Dedifferentiated amniotic fluid mesenchymal stem cell (primary cell): ENCODE measurements around the gene SLC39A7.

Experiments
- DNase-seq: peaks from one replicate; pipeline ENCODE4 v3.0.0-alpha.2; 2016; ENCODE audit errors: extremely low spot score

The SLC39A7 gene, protein sequence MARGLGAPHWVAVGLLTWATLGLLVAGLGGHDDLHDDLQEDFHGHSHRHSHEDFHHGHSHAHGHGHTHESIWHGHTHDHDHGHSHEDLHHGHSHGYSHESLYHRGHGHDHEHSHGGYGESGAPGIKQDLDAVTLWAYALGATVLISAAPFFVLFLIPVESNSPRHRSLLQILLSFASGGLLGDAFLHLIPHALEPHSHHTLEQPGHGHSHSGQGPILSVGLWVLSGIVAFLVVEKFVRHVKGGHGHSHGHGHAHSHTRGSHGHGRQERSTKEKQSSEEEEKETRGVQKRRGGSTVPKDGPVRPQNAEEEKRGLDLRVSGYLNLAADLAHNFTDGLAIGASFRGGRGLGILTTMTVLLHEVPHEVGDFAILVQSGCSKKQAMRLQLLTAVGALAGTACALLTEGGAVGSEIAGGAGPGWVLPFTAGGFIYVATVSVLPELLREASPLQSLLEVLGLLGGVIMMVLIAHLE

DNA sequence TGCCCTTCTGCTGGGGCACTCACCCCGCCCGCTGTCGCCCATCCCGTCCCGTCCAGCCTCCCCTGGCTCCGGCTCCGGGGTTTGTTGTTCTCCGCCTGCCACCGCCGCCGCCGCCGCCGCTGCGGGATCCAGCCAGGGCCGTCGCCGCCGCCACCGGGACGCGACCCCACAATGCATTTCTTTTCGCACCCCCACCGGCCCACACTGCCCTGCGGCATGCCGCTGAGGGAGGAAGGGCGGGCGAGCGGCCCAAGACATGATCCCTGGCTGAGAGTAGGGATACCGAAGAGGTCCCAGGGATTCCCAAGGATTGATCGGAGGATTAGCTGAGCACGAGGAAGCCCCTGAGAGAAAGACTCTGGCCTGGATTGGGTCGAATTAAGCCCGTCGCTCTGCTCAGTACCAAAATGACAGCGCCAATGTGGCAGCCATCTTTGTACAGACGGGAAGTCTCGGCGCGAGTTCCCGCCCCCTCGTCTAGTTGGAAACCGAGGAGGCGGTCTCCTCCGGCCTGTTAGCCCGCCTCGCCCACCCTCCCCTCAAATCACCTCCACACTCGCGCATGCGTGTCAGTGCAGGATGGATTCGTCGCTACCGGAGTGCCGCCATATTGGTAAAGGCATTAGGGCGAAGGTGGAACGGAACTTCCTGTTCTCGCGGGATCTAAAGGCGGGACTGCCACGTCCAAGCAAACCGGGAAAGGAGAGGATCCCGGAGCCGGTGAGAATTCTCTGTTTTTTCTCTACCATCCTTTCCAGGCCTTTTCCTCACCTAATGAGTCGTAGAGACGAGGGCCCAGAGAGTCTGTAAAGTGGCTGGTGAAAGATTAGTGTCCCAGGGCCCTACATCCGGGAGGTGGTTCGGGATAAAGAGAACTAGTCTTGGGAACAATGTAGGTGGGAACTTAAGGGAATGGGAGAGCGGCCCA, at the start of gene SLC39A7, which contains the start of gene RXRB:
Gene SLC39A7, plus strand, starts transcription at position 649 of the 928 bp plus-strand sequence. CDS start 379 bp downstream, outside the sequence.
Gene RXRB, minus strand, starts transcription at position 447 of the 928 bp plus-strand sequence. Its CDS starts 189 bp downstream, at position 258.
- peak; percentile 99 for DNase-seq

- no peak for DNase-seq
Observed at GRCh38 chr6:33151050-33151449, 49.6 kb upstream of the SLC39A7 start.

- no peak for DNase-seq
Observed at GRCh38 chr6:33154349-33154748, 46.3 kb upstream of the SLC39A7 start.

- no peak for DNase-seq
Observed at GRCh38 chr6:33156561-33156960, 44.1 kb upstream of the SLC39A7 start.

DNA sequence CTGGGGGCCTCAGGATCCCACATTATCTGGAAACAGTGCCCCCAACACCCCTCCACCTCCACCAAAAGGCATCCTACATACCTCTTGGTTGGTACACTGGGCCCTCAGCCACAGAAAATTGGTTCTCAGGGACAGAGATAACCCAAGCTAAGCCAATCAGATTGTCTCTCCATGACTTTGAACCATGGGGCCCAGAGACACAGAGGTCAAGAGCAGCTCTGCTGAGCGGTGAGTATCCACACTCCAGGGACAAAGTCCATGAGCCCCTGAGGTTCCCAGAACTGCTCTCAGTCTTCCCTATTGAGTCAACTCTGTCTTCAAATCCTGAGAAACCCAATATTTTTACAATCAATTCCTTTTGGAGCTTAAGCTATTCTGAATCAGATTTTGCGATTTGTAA, 43.7 kb upstream of the SLC39A7 start:
- DNase-seq, result no peak

GRCh38 chr6:33160096-33160495, 40.6 kb upstream of the SLC39A7 start:
- DNase-seq, result no peak

DNA sequence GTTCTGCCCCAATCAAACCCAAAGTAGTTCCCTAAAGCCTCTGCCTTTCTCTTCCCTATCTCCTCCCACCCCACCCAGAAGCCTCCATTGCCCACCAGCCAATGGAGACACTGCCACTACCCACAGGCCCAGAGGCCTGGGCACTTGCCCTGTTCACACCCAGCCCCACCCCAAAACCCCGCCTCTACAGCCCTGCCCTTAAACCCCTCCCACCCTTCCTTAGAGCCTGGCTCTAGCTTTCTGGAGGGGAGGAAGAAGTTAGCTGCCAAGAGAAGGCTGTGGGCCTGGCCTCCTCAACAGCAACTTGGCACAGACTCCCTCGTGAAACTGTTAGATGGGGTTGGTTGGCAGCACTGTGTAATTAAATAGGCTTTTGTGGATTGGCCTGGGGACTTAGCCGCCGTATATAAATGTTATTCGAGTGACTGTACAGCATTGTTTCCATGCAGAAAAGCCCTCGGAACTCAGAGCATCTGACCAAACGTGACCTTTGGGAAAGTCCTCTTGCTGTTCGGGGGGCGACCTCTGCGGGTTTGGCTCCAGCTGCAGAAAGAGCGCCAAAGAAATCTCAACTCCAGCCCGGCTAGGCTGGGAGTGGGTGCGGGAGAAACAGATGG, 39.8 kb upstream of the SLC39A7 start:
- DNase-seq, result peak; percentile 75

DNA sequence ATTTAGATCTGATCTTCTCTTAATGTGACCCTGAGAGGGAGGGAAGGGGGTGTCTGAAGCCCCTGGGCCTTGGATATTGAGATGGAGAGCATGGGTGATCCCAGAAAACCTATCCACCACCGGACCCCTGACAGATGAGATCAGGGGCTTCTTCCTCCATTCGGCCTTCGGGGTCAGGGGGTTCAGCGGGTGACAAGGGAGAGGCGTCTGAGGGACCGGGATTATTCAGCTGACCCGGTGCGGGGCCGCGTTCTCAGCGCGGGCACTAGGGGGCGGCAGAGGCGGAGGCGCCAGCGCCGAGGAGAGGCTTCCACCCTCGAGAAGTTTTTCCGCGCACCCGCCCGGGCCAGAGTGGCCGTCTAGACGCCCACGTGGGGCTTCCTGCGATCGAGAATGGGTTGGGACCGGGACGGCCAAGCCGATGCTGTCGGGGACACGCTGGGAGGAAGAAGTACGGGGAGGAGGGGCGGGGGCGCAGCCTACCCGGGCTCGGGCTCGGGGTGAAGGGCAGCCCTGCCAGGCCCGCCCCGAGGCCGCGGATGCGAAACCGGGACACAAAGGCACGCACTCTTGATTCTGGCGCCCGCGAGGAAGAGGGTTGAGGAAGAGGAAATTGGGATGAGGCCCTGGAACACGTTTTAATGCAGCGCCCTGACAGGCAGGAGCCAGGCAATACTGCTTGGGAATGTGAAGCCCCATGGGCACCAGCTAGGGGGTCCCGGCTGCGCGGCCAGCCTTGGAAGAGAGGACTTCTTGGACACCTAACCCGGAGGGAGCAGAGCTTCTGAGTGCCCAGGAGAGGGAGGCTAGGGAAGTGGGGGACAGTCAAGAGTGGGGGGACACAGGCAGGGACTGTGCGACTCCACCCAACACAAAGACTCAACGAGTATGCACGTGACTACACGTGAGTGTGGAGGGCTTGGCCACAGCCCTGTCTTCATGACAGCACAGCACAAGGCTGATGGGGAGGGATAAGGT, 39.0 kb upstream of the SLC39A7 start:
- peak; percentile 65 for DNase-seq

DNA sequence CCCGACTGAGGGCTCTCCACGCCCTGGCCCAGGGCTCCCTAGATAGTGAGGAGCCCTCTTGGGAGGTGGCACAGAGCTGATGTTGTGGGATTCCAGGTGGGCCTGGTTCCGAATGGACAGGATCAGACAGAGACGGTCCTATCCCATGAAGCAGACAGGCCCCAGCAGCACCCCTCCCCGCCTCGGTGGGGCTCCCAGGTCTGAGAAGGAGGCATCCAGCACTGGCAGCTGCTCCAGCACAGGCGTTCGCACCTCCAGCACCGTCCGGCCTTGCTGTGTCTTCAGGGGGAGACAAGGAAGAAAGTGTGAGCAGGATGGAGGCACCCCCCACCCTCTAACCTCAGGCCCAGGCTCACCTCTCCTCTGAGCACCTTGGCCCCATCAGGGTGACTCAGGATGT, 37.1 kb upstream of the SLC39A7 start:
- no peak for DNase-seq

GRCh38 chr6:33164176-33164575, 36.5 kb upstream of the SLC39A7 start:
- DNase-seq, result no peak

- no peak for DNase-seq
Observed at GRCh38 chr6:33164665-33165373, 35.8 kb upstream of the SLC39A7 start.

DNA sequence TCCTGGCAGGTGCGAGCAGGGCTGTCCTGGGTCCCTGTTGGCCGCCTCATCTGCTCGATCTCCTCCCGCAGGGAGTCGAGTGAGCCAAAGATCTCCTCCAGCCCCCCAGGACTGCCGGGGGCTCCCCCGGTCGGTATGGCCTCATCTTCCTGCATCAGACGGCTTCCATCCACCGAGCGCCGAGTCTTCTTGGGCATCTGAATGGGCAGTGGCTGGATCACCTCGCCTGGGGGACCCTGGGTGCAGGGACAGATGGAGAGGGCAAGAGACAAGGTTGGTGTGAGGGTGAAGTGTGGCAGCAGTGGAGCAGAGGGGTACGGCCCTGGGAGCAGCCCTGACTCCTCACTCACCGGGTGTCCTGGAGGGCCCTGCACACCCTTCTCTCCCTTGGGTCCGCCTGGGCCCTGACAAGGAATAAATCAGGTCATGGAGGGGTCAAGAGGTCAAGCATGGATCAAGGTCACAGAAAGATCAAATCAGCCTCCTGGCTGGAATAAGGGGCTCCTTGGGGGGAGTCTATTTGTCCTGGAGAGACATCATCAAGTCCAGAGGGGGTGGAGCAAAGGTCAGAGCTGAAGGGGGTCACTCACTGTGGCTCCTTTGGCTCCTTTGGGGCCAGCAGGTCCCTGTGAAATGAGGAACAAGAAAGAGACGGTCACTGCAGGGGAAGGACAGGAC, 34.9 kb upstream of the SLC39A7 start:
- DNase-seq, result no peak

DNA sequence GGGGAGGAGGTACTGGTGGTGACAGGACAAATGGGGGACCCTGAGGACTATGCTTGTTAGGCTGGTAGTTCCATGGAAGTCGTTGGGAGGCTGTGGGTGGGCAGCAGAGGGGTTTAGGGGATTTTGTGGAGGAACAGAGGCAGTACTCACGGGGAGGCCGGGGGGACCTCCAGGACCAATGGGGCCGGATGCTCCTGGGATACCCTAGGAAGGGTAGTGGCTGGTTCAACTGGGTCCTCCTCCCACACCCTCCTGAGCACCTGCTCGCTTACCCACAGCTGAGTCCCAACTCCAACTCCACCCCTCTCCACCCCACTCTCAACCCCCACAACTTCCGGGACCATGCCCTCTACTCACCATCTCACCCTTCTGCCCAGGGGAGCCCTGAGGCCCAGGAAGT, 34.3 kb upstream of the SLC39A7 start:
- no peak for DNase-seq

DNA sequence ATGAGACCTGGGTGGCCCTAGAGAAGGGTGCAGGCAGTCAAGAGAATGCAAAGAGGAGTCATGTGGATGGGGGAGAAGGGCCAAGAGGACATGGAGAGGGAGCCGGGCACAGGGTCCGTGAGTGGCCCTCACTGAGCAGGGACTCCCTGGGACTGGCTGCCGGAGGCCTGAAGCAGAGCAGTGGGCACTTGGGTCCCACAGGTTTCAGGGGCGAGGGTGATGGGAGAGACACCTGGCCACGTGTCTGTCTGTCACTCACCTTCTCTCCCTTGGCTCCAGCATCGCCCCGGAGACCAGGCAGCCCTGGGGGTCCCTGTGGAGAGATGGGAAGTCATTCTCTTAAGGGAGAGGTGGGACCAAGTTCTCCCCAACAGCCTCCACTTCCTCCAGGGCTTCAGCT, 33.9 kb upstream of the SLC39A7 start:
- no peak for DNase-seq

DNA sequence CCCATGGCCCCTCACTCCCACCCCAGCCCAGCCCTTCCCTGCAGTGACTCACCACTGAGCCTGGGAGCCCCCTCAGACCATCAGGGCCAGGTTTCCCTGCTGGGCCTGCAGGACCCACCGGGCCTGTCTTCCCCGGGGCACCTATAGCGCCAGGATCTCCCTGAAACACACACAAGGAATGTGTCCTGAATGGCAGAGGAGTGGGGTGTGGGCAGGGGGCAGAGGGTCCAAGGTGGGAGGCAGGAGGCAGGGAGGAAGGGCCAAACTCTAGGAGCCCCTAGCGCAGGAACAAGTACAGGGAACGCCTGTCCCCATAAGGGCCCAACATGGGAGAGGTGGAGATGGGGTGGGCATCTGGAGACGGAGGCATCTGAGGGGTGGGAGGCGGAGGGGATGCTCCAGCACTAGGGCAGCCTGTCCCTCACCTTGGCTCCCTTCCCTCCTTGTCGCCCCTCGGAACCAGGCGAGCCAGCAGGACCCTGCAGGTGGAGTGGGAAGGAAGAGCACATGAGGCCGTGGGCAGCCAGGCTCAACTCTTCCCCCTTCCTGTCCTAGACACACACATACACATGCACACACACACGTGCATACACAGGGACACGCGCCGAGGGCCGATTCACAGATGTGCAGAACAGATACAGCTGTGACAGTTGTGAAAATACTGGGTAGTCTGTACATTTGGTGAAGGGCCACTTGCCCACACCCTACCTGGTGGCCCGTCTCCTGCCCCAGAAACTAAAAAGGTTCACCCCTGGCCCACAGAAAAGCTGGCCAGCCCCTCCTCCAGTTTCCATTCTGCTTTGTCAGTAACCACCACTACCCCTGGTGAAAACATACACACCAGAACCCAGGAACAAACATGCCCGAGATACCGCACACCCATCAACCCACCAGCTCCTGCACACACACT, 33.0 kb upstream of the SLC39A7 start:
- DNase-seq, result no peak

GRCh38 chr6:33168284-33168601, 32.4 kb upstream of the SLC39A7 start:
- DNase-seq, result no peak

DNA sequence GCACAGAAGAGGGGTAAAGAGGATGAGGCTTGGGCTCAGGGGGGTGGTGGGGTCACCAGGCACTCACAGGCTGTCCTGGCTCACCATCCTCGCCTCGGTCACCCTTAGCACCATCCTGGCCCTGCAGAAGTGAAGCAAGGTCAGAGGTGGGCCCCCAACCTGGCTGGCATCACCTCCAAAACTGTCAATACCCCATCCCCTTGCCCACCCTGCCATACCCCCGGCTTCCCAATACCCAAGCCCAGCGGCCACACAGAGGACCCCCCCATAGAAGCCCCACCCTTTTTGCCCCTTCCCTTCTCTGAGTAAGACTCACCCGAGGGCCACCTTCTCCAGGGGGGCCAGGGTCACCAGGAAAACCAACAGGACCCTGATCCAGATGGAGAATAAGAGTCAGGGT, 32.0 kb upstream of the SLC39A7 start:
- DNase-seq, result no peak

DNA sequence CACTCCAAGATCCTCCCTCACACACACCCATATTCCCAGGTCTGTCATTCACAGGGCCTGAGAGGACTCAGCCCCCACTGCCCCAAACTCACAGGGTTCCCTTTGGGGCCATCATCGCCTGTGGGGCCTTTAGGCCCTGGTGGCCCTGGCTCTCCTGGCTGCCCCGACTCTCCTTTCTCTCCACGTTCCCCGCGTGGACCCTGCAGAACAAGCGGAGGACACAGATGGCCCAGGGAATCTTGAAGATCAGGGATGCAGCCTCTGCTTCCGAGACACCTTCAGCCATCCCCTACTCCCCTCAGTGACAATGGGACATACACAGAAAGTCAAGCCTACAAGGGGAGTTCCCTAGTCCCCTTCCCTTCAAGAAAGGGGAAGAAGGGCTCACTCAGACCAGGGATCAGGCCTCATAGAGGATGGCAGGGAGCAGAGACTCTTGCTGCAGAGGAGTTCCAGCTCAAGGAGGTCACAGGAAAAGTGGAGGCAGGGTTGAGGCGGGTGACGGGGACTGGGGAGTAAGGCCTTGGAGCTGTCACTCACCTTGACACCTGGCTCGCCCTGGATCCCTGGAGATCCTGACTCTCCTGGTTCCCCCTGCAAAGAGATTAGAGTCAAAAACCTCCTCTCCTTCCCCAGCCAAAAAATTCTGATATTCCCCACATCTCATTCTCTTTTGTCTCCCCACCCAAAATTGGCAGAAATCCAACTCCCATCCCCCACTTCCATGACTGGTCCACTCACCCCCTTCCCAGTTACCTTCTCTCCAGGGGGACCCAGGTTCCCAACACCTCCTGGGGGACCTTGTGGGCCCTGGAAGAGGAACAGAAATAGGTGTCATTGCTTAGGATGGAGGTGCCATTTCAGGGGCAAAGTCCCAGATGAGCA, 31.1 kb upstream of the SLC39A7 start:
- no peak for DNase-seq
